K562 (cell line): ENCODE results near the gene FAM169A. TPM values are rescaled to one million over a fixed set of nuclear protein-coding genes. Genes with fewer than 3 reads are reported as not detected.
A peak's percentile ranks its signal among the peaks of the same experiment; 100 is the strongest.

Experiments used
- CBFA2T3 ChIP-seq: fragments of 450-650 bp; IDR thresholded peaks from 2 replicates; pipeline ENCODE4 v1.6.1; 2017
- E2F3 ChIP-seq: fragments of 250-450 bp; sonication (Bioruptor Pico); IDR thresholded peaks from 2 replicates; pipeline ENCODE4 v1.4.0; 2020; ENCODE audit warnings: mild to moderate bottlenecking
- ELF4 ChIP-seq: fragments of 450-650 bp; formaldehyde crosslinking; IDR thresholded peaks from 2 replicates; pipeline ENCODE4 v1.4.0; 2022; ENCODE audit warnings: missing genetic modification characterization
- GTF2B ChIP-seq: IDR thresholded peaks from 2 replicates; pipeline ENCODE4 v1.6.1; 2011; ENCODE audit not compliant: insufficient read length; ENCODE audit errors: extremely low read depth
- HDAC8 ChIP-seq: fragments of 450-650 bp; IDR thresholded peaks from 2 replicates; pipeline ENCODE4 v1.6.1; 2016; ENCODE audit warnings: mild to moderate bottlenecking, missing genetic modification characterization, moderate library complexity, missing compliant biosample characterization
- HMG20B ChIP-seq: fragments of 250-450 bp; sonication (Bioruptor Pico); IDR thresholded peaks from 2 replicates; pipeline ENCODE4 v1.5.0; 2021; ENCODE audit warnings: mild to moderate bottlenecking
- HOMEZ ChIP-seq: fragments of 250-450 bp; sonication (Bioruptor Pico); IDR thresholded peaks from 2 replicates; pipeline ENCODE4 v1.4.0; 2020; ENCODE audit warnings: mild to moderate bottlenecking, moderate library complexity
- MTF1 ChIP-seq: fragments of 250-450 bp; sonication (Bioruptor Pico); IDR thresholded peaks from 2 replicates; pipeline ENCODE4 v1.9.0; 2021; ENCODE audit warnings: moderate library complexity, mild to moderate bottlenecking, inconsistent platforms, borderline replicate concordance
- NBN ChIP-seq: fragments of 450-650 bp; IDR thresholded peaks from 2 replicates; pipeline ENCODE4 v1.6.1; 2016; ENCODE audit warnings: low read depth, mild to moderate bottlenecking
- NEUROD1 ChIP-seq: fragments of 150-350 bp; IDR thresholded peaks from 2 replicates; pipeline ENCODE4 v1.6.1; 2014; ENCODE audit warnings: borderline replicate concordance, low read length, low read depth; ENCODE audit not compliant: partially characterized antibody
- NFE2L1 ChIP-seq: fragments of 450-650 bp; IDR thresholded peaks from 2 replicates; pipeline ENCODE4 v1.6.1; 2016; ENCODE audit warnings: missing genetic modification characterization, low read depth, mild to moderate bottlenecking, missing compliant biosample characterization, moderate library complexity, borderline replicate concordance
- NR2C2 ChIP-seq, 2 experiments: fragments of 200-800 bp in 1 of 2; sonication (Bioruptor generic) in 1 of 2; sonication (generic) in 1 of 2; formaldehyde crosslinking in 1 of 2; IDR thresholded peaks; 2 replicates each; pipeline versions ENCODE4 v1.6.1 to v1.8.0; 2016 to 2022; ENCODE audit warnings: mild to moderate bottlenecking in 1 of 2, missing compliant biosample characterization in 1 of 2, missing genetic modification characterization in 1 of 2, missing genetic modification reagents in 1 of 2
- NR3C1 ChIP-seq: sonication (generic); formaldehyde crosslinking; IDR thresholded peaks from 2 replicates; pipeline ENCODE4 v1.8.1; 2022; ENCODE audit warnings: missing genetic modification reagents
- SIRT6 ChIP-seq: IDR thresholded peaks from one replicate; pipeline ENCODE4 v1.6.1; 2012; ENCODE audit warnings: low read depth, mild to moderate bottlenecking, control low read depth, inconsistent platforms, low read length, moderate library complexity
- SMC3 ChIP-seq: conservative IDR thresholded peaks from 2 replicates; pipeline ENCODE4 v1.6.1; 2011; ENCODE audit warnings: low read depth, low read length, improper control_type of control experiment; ENCODE audit not compliant: insufficient read depth
- THRAP3 ChIP-seq: fragments of 450-650 bp; IDR thresholded peaks from 2 replicates; pipeline ENCODE4 v1.6.1; 2016; ENCODE audit warnings: mild to moderate bottlenecking, inconsistent platforms, borderline replicate concordance
- YBX1 ChIP-seq: fragments of 450-650 bp; IDR thresholded peaks from 2 replicates; pipeline ENCODE4 v1.7.1; 2016; ENCODE audit warnings: mild to moderate bottlenecking
- ZBTB43 ChIP-seq: sonication (generic); formaldehyde crosslinking; IDR thresholded peaks from 2 replicates; pipeline ENCODE4 v1.8.0; 2023; ENCODE audit warnings: mild to moderate bottlenecking, missing genetic modification reagents
- ZBTB5 ChIP-seq: fragments of 450-650 bp; IDR thresholded peaks from 2 replicates; pipeline ENCODE4 v1.6.1; 2017; ENCODE audit warnings: antibody characterized with exemption
- polyA plus RNA-seq, 8 experiments: library from polyadenylated mRNA; depleted of rRNA in 4 of 8; stranded (reverse) in 5 of 8; unstranded in 3 of 8; fragments of >200 nt; fragmentation: Nextera tagmentation in 2 of 8; fragmentation: Illumina TruSeq in 1 of 8; extraction: Ambion mirVana in 2 of 8; extraction: Trizol in 1 of 8; gene quantifications; 2 replicates each; pipeline versions ENCODE4 v1.2.1 to v1.2.3, GENCODE V29; 2011 to 2014; ENCODE audit warnings: inconsistent platforms in 1 of 8, missing spikeins in 1 of 8
- total RNA-seq, 7 experiments: library from RNA; depleted of rRNA in 6 of 7; stranded (reverse); fragments of >200 nt in 6 of 7; fragmentation: Illumina TruSeq in 2 of 7; extraction: Trizol in 2 of 7; gene quantifications; 2 replicates each; pipeline versions ENCODE4 v1.2.1 to v1.2.3, GENCODE V29; 2011 to 2021; ENCODE audit warnings: low replicate concordance in 1 of 7
- TF ChIP-seq, protein P1 (sequence below): sonication (generic); formaldehyde crosslinking; IDR thresholded peaks from 2 replicates; pipeline ENCODE4 v1.8.0; 2022; ENCODE audit warnings: missing genetic modification reagents, mild to moderate bottlenecking, borderline replicate concordance

Gene FAM169A
- total and polyA plus RNA-seq, 9 of the 15 experiments (the other 6 are each of a cell fraction or from before 2014, with no cell fraction given), result 0.01 to 0.04 TPM; not detected in 7

GRCh38 chr5:74766849-74767578 is 99.2 kb downstream of the FAM169A start, which contains the start of the genes GFM2 and NSA2 (continued):
- TF ChIP-seq E2F3 (CRISPR knock-in tag) (peak; percentile 54; the same call in 1 of the 2 replicates), HMG20B (CRISPR knock-in tag) (no peak), CBFA2T3 (no peak), ELF4 (CRISPR knock-in tag) (0 out of 2 replicates have a peak, but pooled peaks have one; percentile 15), THRAP3 (0 out of 2 replicates have a peak, but pooled peaks have one; percentile 66), HDAC8 (no peak), NR2C2 (CRISPR knock-in tag; IDR thresholded peaks at IDR 0.05) (peak; percentile 79), NR2C2 (tag; IDR thresholded peaks at IDR 0.05) (peak; percentile 89), MTF1 (CRISPR knock-in tag) (no peak), SMC3 (no peak), ZBTB5 (no peak), SIRT6 (no peak), YBX1 (no peak), NBN (no peak), GTF2B (no peak), NEUROD1 (peak; percentile 95), ZBTB43 (no peak), NFE2L1 (tag) (no peak), HOMEZ (no peak), NR3C1 (CRISPR knock-in tag) (no peak)
- TF ChIP-seq, protein P1, sequence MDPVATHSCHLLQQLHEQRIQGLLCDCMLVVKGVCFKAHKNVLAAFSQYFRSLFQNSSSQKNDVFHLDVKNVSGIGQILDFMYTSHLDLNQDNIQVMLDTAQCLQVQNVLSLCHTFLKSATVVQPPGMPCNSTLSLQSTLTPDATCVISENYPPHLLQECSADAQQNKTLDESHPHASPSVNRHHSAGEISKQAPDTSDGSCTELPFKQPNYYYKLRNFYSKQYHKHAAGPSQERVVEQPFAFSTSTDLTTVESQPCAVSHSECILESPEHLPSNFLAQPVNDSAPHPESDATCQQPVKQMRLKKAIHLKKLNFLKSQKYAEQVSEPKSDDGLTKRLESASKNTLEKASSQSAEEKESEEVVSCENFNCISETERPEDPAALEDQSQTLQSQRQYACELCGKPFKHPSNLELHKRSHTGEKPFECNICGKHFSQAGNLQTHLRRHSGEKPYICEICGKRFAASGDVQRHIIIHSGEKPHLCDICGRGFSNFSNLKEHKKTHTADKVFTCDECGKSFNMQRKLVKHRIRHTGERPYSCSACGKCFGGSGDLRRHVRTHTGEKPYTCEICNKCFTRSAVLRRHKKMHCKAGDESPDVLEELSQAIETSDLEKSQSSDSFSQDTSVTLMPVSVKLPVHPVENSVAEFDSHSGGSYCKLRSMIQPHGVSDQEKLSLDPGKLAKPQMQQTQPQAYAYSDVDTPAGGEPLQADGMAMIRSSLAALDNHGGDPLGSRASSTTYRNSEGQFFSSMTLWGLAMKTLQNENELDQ, result no peak
